8988T (cell line): Measurements from ENCODE around the gene TMEM26.
"Not testable (repeated sequence)": the region's sequence is repeated elsewhere in the genome, so short reads cannot be mapped to it uniquely, and the experiment has no call there.

Experiments
- DNase-seq: peaks from one replicate; pipeline ENCODE4 v3.0.0; 2011

TMEM26 gene

DNA sequence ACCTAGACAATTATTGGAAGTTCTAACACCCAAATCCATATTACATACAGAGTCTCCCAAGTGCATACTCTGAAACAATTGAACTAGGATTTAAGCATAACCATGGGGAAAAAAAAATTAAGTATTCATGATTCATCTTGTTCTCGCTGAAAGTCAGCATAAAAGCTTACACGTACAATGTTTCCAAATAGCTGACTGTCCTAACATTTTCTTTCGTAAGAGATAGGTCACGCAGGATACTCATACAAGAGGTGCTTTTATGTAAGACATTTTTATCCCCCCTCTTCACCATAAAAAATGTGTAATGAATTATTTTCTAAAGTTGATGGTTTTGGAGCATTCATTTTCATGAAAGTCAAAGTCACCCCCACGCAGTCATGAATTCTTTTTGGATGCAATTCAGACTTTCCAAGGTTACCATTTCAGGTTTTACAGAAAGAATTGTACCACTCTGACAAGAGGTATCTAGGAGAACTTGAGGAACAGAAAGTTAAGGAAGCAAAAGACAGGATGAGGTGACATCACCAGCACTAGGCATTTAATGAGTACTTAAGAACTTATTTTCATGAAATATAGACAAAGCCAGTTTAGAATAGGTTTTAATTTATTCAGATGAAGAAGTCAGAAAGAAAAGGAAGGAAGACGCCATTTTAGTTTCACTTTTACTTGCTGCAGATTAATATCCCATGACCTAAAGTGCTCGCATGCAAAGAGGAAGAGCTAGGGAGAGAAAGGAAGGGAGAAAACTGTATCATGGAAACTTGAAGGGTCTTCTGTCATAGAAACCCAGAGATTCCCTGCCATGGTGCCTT, 55.8 kb downstream of the TMEM26 start:
- no peak for DNase-seq

DNA sequence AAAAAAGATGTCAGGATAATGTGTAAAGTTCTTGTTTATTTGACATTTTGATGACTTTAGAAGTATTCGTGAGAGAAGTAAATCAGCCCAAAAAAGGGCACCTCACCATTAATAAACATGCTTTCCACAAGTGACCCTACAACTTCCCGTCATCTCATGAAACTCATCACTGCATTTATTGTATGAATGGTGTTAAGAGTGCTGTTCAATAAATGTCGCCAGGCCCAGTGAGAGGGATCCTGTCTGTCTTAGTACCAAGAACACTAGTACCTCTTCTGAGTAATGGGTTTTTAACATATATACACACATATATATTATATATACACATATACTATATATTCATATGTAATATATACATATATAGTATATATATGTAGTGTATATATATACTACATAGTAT, 61.9 kb downstream of the TMEM26 start:
- DNase-seq, result no peak

DNA sequence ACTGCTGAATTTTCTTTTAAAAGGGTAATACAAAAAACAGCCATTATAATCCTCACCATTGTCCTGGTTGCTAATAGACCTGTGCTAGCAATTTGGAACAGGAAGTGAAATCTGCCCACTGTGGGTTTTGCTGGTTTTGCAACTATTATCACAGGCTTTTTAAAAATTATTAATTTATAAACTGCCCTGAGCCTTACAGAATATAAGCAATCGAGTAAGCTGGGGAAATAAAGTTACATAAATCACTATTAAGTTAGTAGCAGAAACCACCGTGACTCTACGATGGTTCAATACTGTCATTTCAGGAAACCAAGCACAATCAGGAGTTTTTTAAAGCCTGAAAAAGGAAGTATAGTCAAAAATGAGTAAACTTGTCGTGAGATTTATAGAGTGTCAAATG, 62.3 kb downstream of the TMEM26 start:
- no peak for DNase-seq

GRCh38 chr10:61389887-61390286, 63.3 kb downstream of the TMEM26 start:
- DNase-seq, result no peak

DNA sequence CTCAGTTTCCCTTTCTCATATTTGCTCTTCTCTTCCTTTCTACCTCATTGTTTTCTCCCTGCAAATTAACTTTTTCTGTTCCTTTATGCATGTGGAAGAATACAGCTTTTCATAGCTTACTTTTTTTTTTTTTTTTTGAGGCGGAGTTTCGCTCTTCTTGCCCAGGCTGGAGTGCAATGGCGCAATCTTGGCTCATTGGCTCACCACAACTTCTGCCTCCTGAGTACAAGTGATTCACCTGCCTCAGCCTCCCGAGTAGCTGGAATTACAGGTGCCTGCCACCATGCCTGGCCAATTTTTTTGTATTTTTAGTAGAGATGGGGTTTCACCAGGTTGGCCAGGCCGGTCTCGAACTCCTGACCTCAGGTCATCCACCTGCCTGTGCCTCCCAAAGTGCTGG, 64.2 kb downstream of the TMEM26 start:
- not testable (repeated sequence) for DNase-seq

- no peak for DNase-seq
These were observed 67.8 kb downstream of the TMEM26 start for GRCh38 chr10:61385231-61386001.

GRCh38 chr10:61381153-61381552, 72.0 kb downstream of the TMEM26 start:
- DNase-seq, result not testable (repeated sequence)

DNA sequence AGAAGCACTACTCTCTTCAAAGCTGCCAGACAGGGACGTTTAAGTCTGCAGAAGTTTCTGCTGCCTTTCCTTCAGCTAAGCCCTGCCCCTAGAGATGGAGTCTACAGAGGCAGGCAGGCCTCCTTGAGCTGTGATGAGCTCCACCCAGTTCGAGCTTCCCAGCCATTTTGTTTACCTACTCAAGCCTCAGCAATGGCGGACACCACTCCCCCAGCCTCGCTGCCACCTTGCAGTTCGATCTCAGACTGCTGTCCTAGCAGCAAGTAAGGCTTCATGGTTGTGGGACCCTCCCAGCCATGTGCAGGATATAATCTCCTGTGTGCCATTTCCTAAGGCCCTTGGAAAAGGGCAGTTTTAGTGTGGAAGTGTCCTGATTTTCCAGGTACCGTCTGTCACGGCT, 74.3 kb downstream of the TMEM26 start:
- no peak for DNase-seq

DNA sequence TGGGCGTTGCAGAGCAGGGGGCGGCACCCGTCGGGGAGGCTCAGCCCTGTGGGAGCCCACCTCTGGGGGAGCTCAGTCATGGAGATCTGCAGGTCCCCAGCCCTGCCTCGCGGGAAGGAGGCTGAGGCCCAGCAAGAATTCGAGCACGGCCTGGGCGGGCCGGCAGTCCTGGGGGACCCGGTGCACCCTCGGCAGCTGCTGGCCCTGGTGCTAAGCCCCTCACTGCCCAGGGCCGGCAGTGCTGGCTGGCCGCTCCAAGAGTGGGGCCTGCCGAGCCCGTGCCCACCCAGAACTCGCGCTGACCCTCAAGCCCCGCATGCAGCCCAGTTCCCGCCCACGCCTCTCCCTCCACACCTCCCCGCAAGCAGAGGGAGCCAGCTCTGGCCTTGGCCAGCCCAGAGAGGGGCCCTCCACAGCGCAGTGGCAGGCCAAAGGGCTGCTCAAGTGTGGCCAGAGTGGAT, 76.2 kb downstream of the TMEM26 start:
- no peak for DNase-seq

DNA sequence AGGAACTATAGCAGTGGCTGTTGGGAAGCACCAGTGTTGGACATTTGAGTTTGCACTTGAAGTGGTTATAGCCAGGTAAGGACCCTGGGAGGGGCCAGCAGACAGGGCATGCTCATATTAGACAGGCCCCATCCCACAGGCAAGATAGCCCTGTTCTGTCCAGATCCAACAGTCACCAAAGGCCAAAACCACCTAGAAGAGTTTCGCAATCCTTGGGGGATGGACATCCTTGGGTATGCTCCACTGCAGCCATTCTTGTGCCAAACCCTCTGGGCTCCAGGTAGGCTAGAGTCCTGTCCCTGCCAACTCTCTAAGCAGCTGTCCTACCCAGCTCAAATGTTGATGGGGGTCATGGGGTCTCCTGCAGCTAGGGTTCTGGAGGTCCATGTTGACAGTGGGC, 76.8 kb downstream of the TMEM26 start:
- DNase-seq, result no peak

DNA sequence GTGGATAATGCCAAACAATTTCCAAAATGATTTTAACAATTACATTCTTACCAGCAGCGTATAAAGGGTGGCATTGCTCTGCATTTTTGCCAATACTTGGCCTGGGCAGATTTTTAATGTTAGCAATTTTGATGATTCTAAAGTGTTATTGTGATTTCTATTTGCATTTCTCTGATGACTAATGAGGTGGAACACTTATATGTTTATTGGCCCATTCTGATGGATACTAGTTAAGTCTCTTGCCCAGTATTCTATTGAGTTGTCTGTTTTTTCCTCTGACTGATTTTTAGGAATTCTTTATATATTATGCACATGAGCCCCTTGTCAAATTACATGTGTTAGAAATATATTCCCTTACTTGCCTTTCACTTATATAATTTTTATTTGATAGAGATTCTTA, 86.8 kb downstream of the TMEM26 start:
- no peak for DNase-seq

DNA sequence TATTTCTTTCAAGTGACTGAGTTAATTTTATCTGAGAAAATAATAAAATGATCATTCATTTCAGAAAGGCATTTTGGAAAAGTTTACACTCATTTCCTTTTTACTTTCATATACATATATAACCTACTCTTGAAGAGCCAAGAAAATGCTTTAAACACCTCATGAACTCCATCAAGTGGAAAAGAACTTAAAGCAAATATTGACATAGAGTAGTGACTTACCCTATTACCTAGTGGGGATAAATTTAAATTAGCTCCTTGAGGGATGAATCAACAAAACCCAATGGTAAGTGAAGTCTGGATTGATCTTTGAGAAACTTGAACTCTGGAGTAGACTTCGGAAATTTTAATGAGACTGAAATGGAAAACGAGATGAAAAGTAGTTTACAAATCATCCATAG, 88.6 kb downstream of the TMEM26 start:
- no peak for DNase-seq

- DNase-seq, result no peak
These were observed 90.2 kb downstream of the TMEM26 start for GRCh38 chr10:61363006-61363405.

DNA sequence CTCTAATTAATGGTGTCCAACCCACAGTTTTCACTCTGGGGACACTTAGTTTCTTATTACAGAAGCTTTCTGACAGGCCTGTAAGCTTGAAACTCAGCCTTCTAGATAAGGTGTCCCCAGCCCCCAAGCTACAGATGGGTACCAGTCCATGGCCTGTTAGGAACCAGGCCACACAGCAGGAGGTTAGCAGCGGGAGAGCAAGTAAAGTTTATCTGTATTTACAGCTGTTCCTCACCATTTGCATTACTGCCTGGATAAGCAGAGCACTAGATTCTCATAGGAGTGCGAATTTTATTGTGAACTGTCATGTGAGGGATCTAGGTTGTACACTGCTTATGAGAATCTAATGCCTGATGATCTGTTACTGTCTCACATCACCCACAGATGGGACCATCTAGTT, 93.7 kb downstream of the TMEM26 start:
- DNase-seq, result no peak

DNA sequence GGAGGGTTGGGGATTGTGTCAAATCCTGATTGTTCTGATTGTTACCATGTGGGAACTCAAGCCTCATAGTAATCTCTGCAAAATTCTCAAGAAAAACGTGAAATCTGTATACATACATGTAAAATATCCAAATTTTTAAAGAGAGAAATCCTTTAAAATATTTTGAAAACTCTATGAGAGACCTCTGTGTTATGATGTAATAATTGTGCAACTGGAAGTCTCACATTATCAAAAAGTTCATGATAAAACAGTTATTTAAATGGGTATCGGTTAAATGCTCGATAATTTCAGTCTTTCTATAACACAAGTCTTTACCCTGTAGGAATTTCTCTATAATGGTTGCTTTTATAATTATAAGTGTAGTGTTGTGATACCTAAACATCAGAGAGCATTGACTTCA, 95.5 kb downstream of the TMEM26 start:
- DNase-seq, result no peak
